Osteoblast (primary cell): ENCODE data around the gene MTMR2. TPM values are rescaled to one million over a fixed set of nuclear protein-coding genes. Genes with fewer than 3 reads are reported as not detected.

Source experiments
- DNase-seq: peaks from one replicate; pipeline ENCODE4 v3.0.0; 2011; ENCODE audit warnings: low spot score, mixed read lengths; ENCODE audit not compliant: insufficient read length; ENCODE audit errors: missing footprints
- H2AFZ ChIP-seq: 2 replicates; pipeline ENCODE4 v1.6.0; 2011; ENCODE audit warnings: mild to moderate bottlenecking, low read length
- H3K27ac ChIP-seq: 2 replicates; pipeline ENCODE4 v1.5.1; 2011; ENCODE audit warnings: mild to moderate bottlenecking, low read depth, low read length, moderate library complexity
- H3K27me3 ChIP-seq: 2 replicates; pipeline ENCODE4 v1.6.0; 2012; ENCODE audit warnings: mild to moderate bottlenecking, control low read depth, inconsistent platforms, low read length, moderate library complexity; ENCODE audit not compliant: insufficient read depth
- H3K36me3 ChIP-seq: 2 replicates; pipeline ENCODE4 v1.5.1; 2011; ENCODE audit warnings: mild to moderate bottlenecking, low read length, control low read depth, moderate library complexity; ENCODE audit not compliant: insufficient read depth
- H3K4me1 ChIP-seq: 2 replicates; pipeline ENCODE4 v1.5.1; 2011; ENCODE audit warnings: mild to moderate bottlenecking, low read length, control low read depth, moderate library complexity; ENCODE audit not compliant: insufficient read depth
- H3K4me2 ChIP-seq: 2 replicates; pipeline ENCODE4 v1.6.0; 2011; ENCODE audit warnings: mild to moderate bottlenecking, low read length; ENCODE audit not compliant: insufficient read depth
- H3K4me3 ChIP-seq: fragments of 200-600 bp; sonication (generic); 3 replicates; pipeline ENCODE4 v1.5.1; 2012; ENCODE audit warnings: mild to moderate bottlenecking, low read length, inconsistent platforms; ENCODE audit not compliant: insufficient read depth
- H3K79me2 ChIP-seq: 2 replicates; pipeline ENCODE4 v1.6.0; 2012; ENCODE audit warnings: mild to moderate bottlenecking, low read length, control low read depth, inconsistent platforms; ENCODE audit not compliant: insufficient read depth
- H3K9me3 ChIP-seq: 2 replicates; pipeline ENCODE4 v1.5.1; 2011; ENCODE audit warnings: low read depth, low read length, control low read depth
- H4K20me1 ChIP-seq: 2 replicates; pipeline ENCODE4 v1.6.0; 2012; ENCODE audit warnings: mild to moderate bottlenecking, low read length, control low read depth; ENCODE audit not compliant: insufficient read depth
- total RNA-seq: library from RNA; depleted of rRNA; stranded (reverse); fragments of >200 nt; gene quantifications from 2 replicates; pipeline ENCODE4 v1.2.3, GENCODE V29; 2012
- TF ChIP-seq, protein P1 (sequence below): IDR thresholded peaks from 2 replicates; pipeline ENCODE4 v1.5.1; 2011; ENCODE audit warnings: mild to moderate bottlenecking, low read depth, low read length, moderate library complexity; ENCODE audit errors: extremely low read depth

The MTMR2 gene
- total RNA-seq, 1 donor: 44.9 TPM

DNA sequence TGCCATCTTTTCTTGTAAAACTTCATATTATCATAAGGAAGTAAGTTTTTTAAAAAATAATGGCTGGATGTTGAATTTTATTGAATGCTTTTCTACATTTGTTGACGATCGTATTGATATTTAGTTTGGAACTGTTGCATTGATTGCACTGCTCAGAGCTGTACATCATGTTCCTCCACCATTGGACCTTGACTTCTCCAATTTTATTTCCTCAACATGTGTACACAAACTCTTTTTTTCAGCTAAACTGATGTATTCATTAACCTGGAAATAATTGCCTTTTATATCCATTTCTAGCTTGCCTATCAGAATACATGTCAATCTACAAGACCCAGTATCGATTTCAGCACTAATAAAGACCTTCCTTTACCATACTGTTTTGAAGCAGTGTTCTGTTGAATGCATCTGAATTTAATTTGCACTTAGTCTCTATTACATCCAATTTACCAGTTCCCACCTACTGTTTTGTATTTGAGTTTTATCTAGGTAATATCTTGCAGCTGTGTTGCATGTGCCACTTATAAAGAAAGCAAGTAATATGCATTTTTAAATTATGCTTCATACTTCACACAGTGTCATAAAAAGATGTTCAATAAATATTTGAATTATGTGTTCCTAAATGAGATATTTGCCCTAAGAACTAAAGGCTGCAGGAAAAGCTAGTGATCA is 128.1 kb downstream of the MTMR2 start:
- Histone ChIP-seq H3K36me3 (peaks cover 9% of the 10 kb centered on the region), H2AFZ (no peak overlapping the region), H3K79me2 (peaks cover 61% of the 10 kb centered on the region), H3K27ac (no peak overlapping the region), H3K4me2 (no peak overlapping the region), H3K4me1 (peaks cover 8% of the 10 kb centered on the region), H3K27me3 (no peaks in the 10 kb centered on the region), H3K9me3 (no peaks in the 10 kb centered on the region), H4K20me1 (peaks cover 3% of the 10 kb centered on the region), H3K4me3 (no peak overlapping the region)
- no peak for DNase-seq
- TF ChIP-seq, protein P1, sequence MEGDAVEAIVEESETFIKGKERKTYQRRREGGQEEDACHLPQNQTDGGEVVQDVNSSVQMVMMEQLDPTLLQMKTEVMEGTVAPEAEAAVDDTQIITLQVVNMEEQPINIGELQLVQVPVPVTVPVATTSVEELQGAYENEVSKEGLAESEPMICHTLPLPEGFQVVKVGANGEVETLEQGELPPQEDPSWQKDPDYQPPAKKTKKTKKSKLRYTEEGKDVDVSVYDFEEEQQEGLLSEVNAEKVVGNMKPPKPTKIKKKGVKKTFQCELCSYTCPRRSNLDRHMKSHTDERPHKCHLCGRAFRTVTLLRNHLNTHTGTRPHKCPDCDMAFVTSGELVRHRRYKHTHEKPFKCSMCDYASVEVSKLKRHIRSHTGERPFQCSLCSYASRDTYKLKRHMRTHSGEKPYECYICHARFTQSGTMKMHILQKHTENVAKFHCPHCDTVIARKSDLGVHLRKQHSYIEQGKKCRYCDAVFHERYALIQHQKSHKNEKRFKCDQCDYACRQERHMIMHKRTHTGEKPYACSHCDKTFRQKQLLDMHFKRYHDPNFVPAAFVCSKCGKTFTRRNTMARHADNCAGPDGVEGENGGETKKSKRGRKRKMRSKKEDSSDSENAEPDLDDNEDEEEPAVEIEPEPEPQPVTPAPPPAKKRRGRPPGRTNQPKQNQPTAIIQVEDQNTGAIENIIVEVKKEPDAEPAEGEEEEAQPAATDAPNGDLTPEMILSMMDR: no peak

DNA sequence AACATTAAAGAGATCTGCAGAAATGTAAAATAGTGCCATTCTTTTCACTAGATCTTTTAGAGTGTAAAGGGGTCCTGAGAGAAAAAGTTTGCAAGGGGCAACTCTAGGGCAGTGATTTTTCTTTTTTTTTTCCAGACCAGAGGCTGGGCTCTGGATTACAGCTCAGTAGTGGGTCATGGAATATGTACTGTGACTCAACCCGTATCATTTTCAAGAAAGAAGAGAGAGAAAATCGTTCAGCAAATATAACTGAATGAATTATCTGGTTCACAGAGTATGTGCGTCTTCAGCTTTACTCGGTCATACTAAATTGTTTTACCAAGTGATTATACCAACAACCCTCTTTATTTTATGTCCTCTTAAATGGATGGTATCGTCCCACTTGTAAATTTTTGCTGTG is 129.8 kb downstream of the MTMR2 start:
- Histone ChIP-seq H3K36me3 (no peaks in the 10 kb centered on the region), H3K4me1 (peaks cover 8% of the 10 kb centered on the region), H3K4me3 (no peak overlapping the region), H2AFZ (no peak overlapping the region), H3K27ac (no peak overlapping the region), H4K20me1 (peaks cover 3% of the 10 kb centered on the region), H3K79me2 (peaks cover 60% of the 10 kb centered on the region), H3K4me2 (no peak overlapping the region), H3K9me3 (no peaks in the 10 kb centered on the region), H3K27me3 (no peaks in the 10 kb centered on the region)
- TF ChIP-seq, protein P1: no peak
- DNase-seq: no peak

DNA sequence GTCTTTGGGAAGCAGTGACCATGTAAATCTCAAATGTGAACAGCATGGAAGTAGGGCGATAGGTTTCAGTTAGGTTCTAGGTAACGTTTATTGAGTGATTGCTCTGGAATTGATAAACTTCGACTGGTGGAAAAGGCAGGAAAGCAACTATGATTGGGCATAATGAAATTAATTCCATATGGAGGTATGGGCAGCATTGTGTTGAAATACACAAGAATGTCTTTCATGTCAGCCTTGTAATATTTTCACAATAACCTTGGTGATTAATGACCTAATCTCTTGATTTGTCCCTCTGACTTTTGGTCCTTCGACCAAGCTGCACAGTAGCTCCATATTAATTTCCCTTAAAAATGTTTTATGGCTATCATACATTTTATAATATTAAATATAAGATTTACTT is 130.8 kb downstream of the MTMR2 start:
- H3K4me3 ChIP-seq: no peak overlapping the region
- no peak overlapping the region for H3K27ac ChIP-seq
- peaks cover 67% of the 10 kb centered on the region for H3K79me2 ChIP-seq
- TF ChIP-seq, protein P1: no peak
- peaks cover 13% of the 10 kb centered on the region for H3K4me1 ChIP-seq
- no peak overlapping the region for H2AFZ ChIP-seq
- no peak overlapping the region for H3K4me2 ChIP-seq
- H3K9me3 ChIP-seq: no peaks in the 10 kb centered on the region
- no peaks in the 10 kb centered on the region for H3K27me3 ChIP-seq
- no peaks in the 10 kb centered on the region for H3K36me3 ChIP-seq
- peaks cover 3% of the 10 kb centered on the region for H4K20me1 ChIP-seq
- DNase-seq: no peak

DNA sequence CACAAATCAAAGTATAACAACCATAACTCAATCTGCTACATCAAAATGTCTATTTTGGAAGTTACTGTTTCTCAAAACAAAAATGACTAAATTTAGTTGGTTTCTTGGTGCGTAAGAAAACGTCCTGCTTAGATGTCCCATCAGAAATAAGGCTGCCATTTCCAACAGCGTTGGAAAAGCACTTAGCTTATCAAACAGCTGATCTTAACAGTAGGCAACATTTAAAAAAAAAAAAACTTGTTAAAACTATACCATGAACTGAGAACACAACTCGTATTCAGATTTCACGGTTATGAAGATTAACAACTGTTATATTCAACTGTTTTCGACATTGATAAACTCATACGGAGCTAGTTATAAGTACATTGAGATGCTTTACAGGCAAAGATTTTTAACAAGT is 131.2 kb downstream of the MTMR2 start:
- peak overlapping the region; percentile 100 for H3K4me2 ChIP-seq
- H2AFZ ChIP-seq: no peak overlapping the region
- H3K36me3 ChIP-seq: no peaks in the 10 kb centered on the region
- TF ChIP-seq, protein P1: no peak
- DNase-seq: no peak
- peaks cover 70% of the 10 kb centered on the region for H3K79me2 ChIP-seq
- H3K9me3 ChIP-seq: no peaks in the 10 kb centered on the region
- H3K27me3 ChIP-seq: no peaks in the 10 kb centered on the region
- H4K20me1 ChIP-seq: peaks cover 3% of the 10 kb centered on the region
- no peak overlapping the region for H3K4me3 ChIP-seq
- no peak overlapping the region for H3K27ac ChIP-seq
- H3K4me1 ChIP-seq: peaks cover 15% of the 10 kb centered on the region
